ENCODE data around the gene KNOP1.

The KNOP1 gene

GRCh38 chr16:19662351-19662750 lies 55.7 kb downstream of the KNOP1 start:
- no peak for DNase-seq (ENCODE audit: low read depth, low spot score)
- in situ Hi-C loops (cut with HindIII; ENCODE audit: low sequenced_read_pairs) = no loop called here
- TF ChIP-seq CTCF (IDR thresholded peaks at IDR 0.05; ENCODE audit: low read depth, low read length) = no peak
- no peak overlapping the region for H3K4me3 ChIP-seq (ENCODE audit: low read depth, low read length)

GRCh38 chr16:19660432-19660831 lies 57.6 kb downstream of the KNOP1 start:
- no peak for DNase-seq (ENCODE audit: low read depth, low spot score)
- H3K4me3 ChIP-seq (ENCODE audit: low read depth, low read length) = no peak overlapping the region
- in situ Hi-C loops (cut with HindIII; ENCODE audit: low sequenced_read_pairs) = no loop called here
- no peak for TF ChIP-seq CTCF (IDR thresholded peaks at IDR 0.05; ENCODE audit: low read depth, low read length)

GRCh38 chr16:19659554-19659953 lies 58.5 kb downstream of the KNOP1 start:
- no peak overlapping the region for H3K4me3 ChIP-seq (ENCODE audit: low read depth, low read length)
- TF ChIP-seq CTCF (IDR thresholded peaks at IDR 0.05; ENCODE audit: low read depth, low read length) = no peak
- no peak for DNase-seq (ENCODE audit: low read depth, low spot score)
- in situ Hi-C loops (cut with HindIII; ENCODE audit: low sequenced_read_pairs) = no loop called here

GRCh38 chr16:19657831-19658230 lies 60.2 kb downstream of the KNOP1 start:
- no peak for DNase-seq (ENCODE audit: low read depth, low spot score)
- in situ Hi-C loops (cut with HindIII; ENCODE audit: low sequenced_read_pairs) = no loop called here
- no peak overlapping the region for H3K4me3 ChIP-seq (ENCODE audit: low read depth, low read length)
- no peak for TF ChIP-seq CTCF (IDR thresholded peaks at IDR 0.05; ENCODE audit: low read depth, low read length)

- no peak overlapping the region for H3K4me3 ChIP-seq (ENCODE audit: low read depth, low read length)
- in situ Hi-C loops (cut with HindIII; ENCODE audit: low sequenced_read_pairs) = no loop called here
- no peak for TF ChIP-seq CTCF (IDR thresholded peaks at IDR 0.05; ENCODE audit: low read depth, low read length)
- peak; percentile 17 for DNase-seq (ENCODE audit: low read depth, low spot score)
Observed at GRCh38 chr16:19655242-19655777, 62.7 kb downstream of the KNOP1 start.

GRCh38 chr16:19654147-19654546 lies 63.9 kb downstream of the KNOP1 start:
- H3K4me3 ChIP-seq (ENCODE audit: low read depth, low read length) = no peak overlapping the region
- in situ Hi-C loops (cut with HindIII; ENCODE audit: low sequenced_read_pairs) = no loop called here
- TF ChIP-seq CTCF (IDR thresholded peaks at IDR 0.05; ENCODE audit: low read depth, low read length) = no peak
- no peak for DNase-seq (ENCODE audit: low read depth, low spot score)

Data from astrocyte of the spinal cord (primary cell).